ENCODE data around the gene F13B. TPM values are rescaled to one million over a fixed set of nuclear protein-coding genes. Genes with fewer than 3 reads are reported as not detected.

F13B gene
- total RNA-seq, 2 experiments from 2014 or later: not detected

DNA sequence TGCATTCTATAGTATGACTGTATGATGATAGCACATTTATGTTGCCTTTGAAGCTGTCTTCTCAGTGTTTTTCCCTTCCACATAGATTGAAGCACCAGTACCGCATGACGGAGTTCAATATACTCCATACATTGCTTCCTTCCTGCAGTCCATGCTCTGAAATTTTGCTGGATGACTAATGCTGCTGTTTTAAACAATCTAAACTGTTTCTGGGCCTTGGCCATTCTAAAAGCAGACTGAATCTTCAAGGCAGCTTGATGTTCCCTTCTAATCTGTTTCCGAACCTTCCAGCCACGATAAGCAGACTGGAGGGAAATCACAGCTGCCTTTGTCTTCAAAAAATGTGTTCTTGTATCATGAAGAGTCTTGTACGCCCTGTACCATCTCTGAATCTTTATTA lies 36.2 kb upstream of the F13B start:
- intact Hi-C loops (cut with DNase I, micrococcal nuclease): no loop called here
- Histone ChIP-seq H3K36me3 (ENCODE audit: insufficient read depth, low read length) (no peaks in the 10 kb centered on the region), H3K27me3 (ENCODE audit: control insufficient read depth in 1 of 2, insufficient read depth in 2 of 2, low read length in 2 of 2) (no peaks in the 10 kb centered on the region), H3K4me1 (ENCODE audit: insufficient read depth, low read length) (no peaks in the 10 kb centered on the region), H3K27ac (ENCODE audit: low read depth in 1 of 2, low read length in 2 of 2) (no peak overlapping the region), H3K9me3 (ENCODE audit: control insufficient read depth in 1 of 2, insufficient read depth in 1 of 2, low read length in 2 of 2) (no peaks in the 10 kb centered on the region), H3K4me3 (ENCODE audit: low read length) (no peak overlapping the region)
- Mint-ChIP-seq H3K4me1 (ENCODE audit: low read depth) (peaks cover 43% of the 10 kb centered on the region), H3K4me3 (no peak overlapping the region), H3K27ac (no peak overlapping the region), H3K36me3 (ENCODE audit: low read depth) (no peaks in the 10 kb centered on the region), H3K27me3 (no peaks in the 10 kb centered on the region), H3K9me3 (no peaks in the 10 kb centered on the region)
- TF ChIP-seq, protein P1, sequence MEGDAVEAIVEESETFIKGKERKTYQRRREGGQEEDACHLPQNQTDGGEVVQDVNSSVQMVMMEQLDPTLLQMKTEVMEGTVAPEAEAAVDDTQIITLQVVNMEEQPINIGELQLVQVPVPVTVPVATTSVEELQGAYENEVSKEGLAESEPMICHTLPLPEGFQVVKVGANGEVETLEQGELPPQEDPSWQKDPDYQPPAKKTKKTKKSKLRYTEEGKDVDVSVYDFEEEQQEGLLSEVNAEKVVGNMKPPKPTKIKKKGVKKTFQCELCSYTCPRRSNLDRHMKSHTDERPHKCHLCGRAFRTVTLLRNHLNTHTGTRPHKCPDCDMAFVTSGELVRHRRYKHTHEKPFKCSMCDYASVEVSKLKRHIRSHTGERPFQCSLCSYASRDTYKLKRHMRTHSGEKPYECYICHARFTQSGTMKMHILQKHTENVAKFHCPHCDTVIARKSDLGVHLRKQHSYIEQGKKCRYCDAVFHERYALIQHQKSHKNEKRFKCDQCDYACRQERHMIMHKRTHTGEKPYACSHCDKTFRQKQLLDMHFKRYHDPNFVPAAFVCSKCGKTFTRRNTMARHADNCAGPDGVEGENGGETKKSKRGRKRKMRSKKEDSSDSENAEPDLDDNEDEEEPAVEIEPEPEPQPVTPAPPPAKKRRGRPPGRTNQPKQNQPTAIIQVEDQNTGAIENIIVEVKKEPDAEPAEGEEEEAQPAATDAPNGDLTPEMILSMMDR (IDR thresholded peaks at IDR 0.05): no peak
- ChIA-PET POLR2A (interaction anchor here (1.7 kb wide), 1 partner anchor 13 kb away, joined by 6 read pairs; no protein-coding TSS in a partner anchor), CTCF (interaction anchor here (1.0 kb wide), 1 partner anchor 15 kb away, joined by 3 read pairs; no protein-coding TSS in a partner anchor)
- no peak for DNase-seq
- ATAC-seq (ENCODE audit: poor library complexity): no peak

- TF ChIP-seq, protein P1 (IDR thresholded peaks at IDR 0.05): no peak
- no peak overlapping the region for H3K27ac ChIP-seq (ENCODE audit: low read depth in 1 of 2, low read length in 2 of 2)
- H3K9me3 ChIP-seq (ENCODE audit: control insufficient read depth in 1 of 2, insufficient read depth in 1 of 2, low read length in 2 of 2): no peaks in the 10 kb centered on the region
- H3K27me3 Mint-ChIP-seq: no peaks in the 10 kb centered on the region
- peaks cover 43% of the 10 kb centered on the region for H3K4me1 Mint-ChIP-seq (ENCODE audit: low read depth)
- DNase-seq (no peak), ATAC-seq (ENCODE audit: poor library complexity) (no peak)
- H3K4me1 ChIP-seq (ENCODE audit: insufficient read depth, low read length): no peaks in the 10 kb centered on the region
- intact Hi-C loops (cut with DNase I, micrococcal nuclease): no loop called here
- H3K36me3 ChIP-seq (ENCODE audit: insufficient read depth, low read length): no peaks in the 10 kb centered on the region
- ChIA-PET CTCF (interaction anchor here (0.8 kb wide), 1 partner anchor 13 kb away, joined by 3 read pairs; no protein-coding TSS in a partner anchor), POLR2A (no interaction called here)
- H3K27ac Mint-ChIP-seq: peak overlapping the region; percentile 73
- no peak overlapping the region for H3K4me3 ChIP-seq (ENCODE audit: low read length)
- H3K27me3 ChIP-seq (ENCODE audit: control insufficient read depth in 1 of 2, insufficient read depth in 2 of 2, low read length in 2 of 2): no peaks in the 10 kb centered on the region
- H3K9me3 Mint-ChIP-seq: no peaks in the 10 kb centered on the region
- peak overlapping the region; percentile 18 for H3K4me3 Mint-ChIP-seq
- H3K36me3 Mint-ChIP-seq (ENCODE audit: low read depth): no peaks in the 10 kb centered on the region
Measured at GRCh38 chr1:197101978-197102377, 34.9 kb upstream of the F13B start.

- CTCF ChIA-PET: no interaction called here
- no peaks in the 10 kb centered on the region for H3K27me3 Mint-ChIP-seq
- no peaks in the 10 kb centered on the region for H3K36me3 Mint-ChIP-seq (ENCODE audit: low read depth)
- peak; percentile 48 for ATAC-seq (ENCODE audit: poor library complexity)
- intact Hi-C loops (cut with DNase I, micrococcal nuclease): no loop called here
- peak in 2 of 14 experiments; percentile 0 to 3 for DNase-seq
- peak overlapping the region; percentile 73 for H3K27ac Mint-ChIP-seq
- peak overlapping the region; percentile 12 for H3K4me3 Mint-ChIP-seq
- TF ChIP-seq, protein P1 (IDR thresholded peaks at IDR 0.05): no peak
- H3K36me3 ChIP-seq (ENCODE audit: insufficient read depth, low read length): no peaks in the 10 kb centered on the region
- H3K9me3 Mint-ChIP-seq: no peaks in the 10 kb centered on the region
- no peaks in the 10 kb centered on the region for H3K9me3 ChIP-seq (ENCODE audit: control insufficient read depth in 1 of 2, insufficient read depth in 1 of 2, low read length in 2 of 2)
- peaks cover 43% of the 10 kb centered on the region for H3K4me1 Mint-ChIP-seq (ENCODE audit: low read depth)
- no peaks in the 10 kb centered on the region for H3K27me3 ChIP-seq (ENCODE audit: control insufficient read depth in 1 of 2, insufficient read depth in 2 of 2, low read length in 2 of 2)
- no peak overlapping the region for H3K4me3 ChIP-seq (ENCODE audit: low read length)
- POLR2A ChIA-PET: interaction anchor here (0.7 to 1.7 kb wide), 2 partner anchors 34 to 41 kb away, joined by 3 to 5 read pairs; no protein-coding TSS in a partner anchor
- no peaks in the 10 kb centered on the region for H3K4me1 ChIP-seq (ENCODE audit: insufficient read depth, low read length)
- no peak overlapping the region for H3K27ac ChIP-seq (ENCODE audit: low read depth in 1 of 2, low read length in 2 of 2)
Measured at GRCh38 chr1:197100677-197101076, 33.6 kb upstream of the F13B start.

All from CD4-positive, alpha-beta T cell (primary cell).